Testis (tissue), 3 donors: ENCODE measurements around the gene PRKN. TPM values are rescaled to one million over a fixed set of nuclear protein-coding genes. Genes with fewer than 3 reads are reported as not detected.

Experiments used
- DNase-seq: peaks from one replicate; pipeline ENCODE4 v3.0.0-alpha.2; 2019
- H3K27ac ChIP-seq, 2 donors: fragments of 200-600 bp; sonication (generic); one replicate each; pipeline ENCODE4 v1.5.1; 2019
- H3K27me3 ChIP-seq: fragments of 200-600 bp; sonication (generic); one replicate; pipeline ENCODE4 v1.5.1; 2019
- H3K36me3 ChIP-seq: fragments of 200-600 bp; sonication (generic); one replicate; pipeline ENCODE4 v1.5.1; 2017; ENCODE audit warnings: low read depth; ENCODE audit errors: missing control alignments
- H3K4me1 ChIP-seq: fragments of 200-600 bp; sonication (generic); one replicate; pipeline ENCODE4 v1.5.1; 2019
- H3K4me3 ChIP-seq, 2 donors: fragments of 200-600 bp; sonication (generic); one replicate each; pipeline ENCODE4 v1.5.1; 2017 to 2019
- H3K9me3 ChIP-seq: fragments of 200-600 bp; sonication (generic); one replicate; pipeline ENCODE4 v1.5.1; 2017
- POLR2A ChIP-seq: fragments of 450-650 bp; IDR thresholded peaks from one replicate; pipeline ENCODE4 v1.6.1; 2017; ENCODE audit warnings: antibody characterized with exemption, mild to moderate bottlenecking, moderate library complexity
- WGBS, 2 donors: methylation state at CpG; one replicate each; pipeline ENCODE4 v1.1.5; 2018; 5-methylcytosine and 5-hydroxymethylcytosine counted together
- intact Hi-C: fragments of 100-400 bp; cut with DNase I; formaldehyde crosslinking; loops from one replicate; pipeline ENCODE4 v1.15.1; 2023; ENCODE audit warnings: low total_unique reads
- polyA plus RNA-seq: library from polyadenylated mRNA; stranded (reverse); fragments of 350-450 nt; fragmentation: Illumina TruSeq; extraction: RNeasy Lipid Tissue Mini Kit (QIAGEN cat#74804); gene quantifications from one replicate; pipeline ENCODE4 v1.2.3, GENCODE V29; 2014; ENCODE audit warnings: low read depth, low replicate concordance; ENCODE audit not compliant: insufficient read depth
- total RNA-seq, 2 donors: library from RNA; depleted of rRNA; stranded (reverse); fragments of >200 nt; gene quantifications; one replicate each; pipeline ENCODE4 v1.2.3, GENCODE V29; 2016
- TF ChIP-seq, protein P1 (sequence below), 3 experiments: fragments of 450-650 bp in 2 of 3; fragments of 200-600 bp in 1 of 3; sonication (generic) in 1 of 3; IDR thresholded peaks; one replicate each; pipeline ENCODE4 v1.5.1; 2016 to 2019; ENCODE audit warnings: antibody characterized with exemption in 3 of 3, mild to moderate bottlenecking in 2 of 3, moderate library complexity in 1 of 3

PRKN gene
- total and polyA plus RNA-seq, 3 donors from 2014 or later: 19.1 to 34.5 (median 28.8) TPM

DNA sequence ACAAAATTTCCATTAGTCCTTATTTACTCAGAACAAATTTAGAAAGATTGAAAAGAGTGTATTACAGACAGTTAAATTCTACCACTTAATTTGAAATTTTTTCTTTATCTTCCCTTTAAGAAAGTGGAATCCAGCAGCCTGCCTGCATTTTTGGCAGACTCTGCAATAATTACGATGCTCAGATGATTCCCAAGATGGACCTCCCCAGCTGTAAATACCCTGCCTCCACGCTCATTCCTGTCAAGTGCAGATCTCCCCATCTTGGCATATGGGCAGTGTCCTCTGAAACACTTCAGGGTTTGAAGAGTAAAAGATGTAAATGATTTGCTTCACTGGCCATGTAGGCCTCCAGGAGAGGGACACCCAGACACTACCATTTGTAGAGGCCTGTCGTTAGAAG is 471.2 kb downstream of the PRKN start:
- DNase-seq: no peak
- Histone ChIP-seq H3K27me3 (no peaks in the 10 kb centered on the region), H3K4me1 (no peaks in the 10 kb centered on the region), H3K4me3 (no peak overlapping the region), H3K27ac (no peak overlapping the region), H3K36me3 (no peaks in the 10 kb centered on the region), H3K9me3 (no peaks in the 10 kb centered on the region)
- intact Hi-C loops: no loop called here
- no peak for TF ChIP-seq POLR2A
- TF ChIP-seq, protein P1, sequence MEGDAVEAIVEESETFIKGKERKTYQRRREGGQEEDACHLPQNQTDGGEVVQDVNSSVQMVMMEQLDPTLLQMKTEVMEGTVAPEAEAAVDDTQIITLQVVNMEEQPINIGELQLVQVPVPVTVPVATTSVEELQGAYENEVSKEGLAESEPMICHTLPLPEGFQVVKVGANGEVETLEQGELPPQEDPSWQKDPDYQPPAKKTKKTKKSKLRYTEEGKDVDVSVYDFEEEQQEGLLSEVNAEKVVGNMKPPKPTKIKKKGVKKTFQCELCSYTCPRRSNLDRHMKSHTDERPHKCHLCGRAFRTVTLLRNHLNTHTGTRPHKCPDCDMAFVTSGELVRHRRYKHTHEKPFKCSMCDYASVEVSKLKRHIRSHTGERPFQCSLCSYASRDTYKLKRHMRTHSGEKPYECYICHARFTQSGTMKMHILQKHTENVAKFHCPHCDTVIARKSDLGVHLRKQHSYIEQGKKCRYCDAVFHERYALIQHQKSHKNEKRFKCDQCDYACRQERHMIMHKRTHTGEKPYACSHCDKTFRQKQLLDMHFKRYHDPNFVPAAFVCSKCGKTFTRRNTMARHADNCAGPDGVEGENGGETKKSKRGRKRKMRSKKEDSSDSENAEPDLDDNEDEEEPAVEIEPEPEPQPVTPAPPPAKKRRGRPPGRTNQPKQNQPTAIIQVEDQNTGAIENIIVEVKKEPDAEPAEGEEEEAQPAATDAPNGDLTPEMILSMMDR (IDR thresholded peaks at IDR 0.05): no peak
- WGBS, 2 donors: 46 to 71% methylated on average over 3 of the region's 3 CpGs

DNA sequence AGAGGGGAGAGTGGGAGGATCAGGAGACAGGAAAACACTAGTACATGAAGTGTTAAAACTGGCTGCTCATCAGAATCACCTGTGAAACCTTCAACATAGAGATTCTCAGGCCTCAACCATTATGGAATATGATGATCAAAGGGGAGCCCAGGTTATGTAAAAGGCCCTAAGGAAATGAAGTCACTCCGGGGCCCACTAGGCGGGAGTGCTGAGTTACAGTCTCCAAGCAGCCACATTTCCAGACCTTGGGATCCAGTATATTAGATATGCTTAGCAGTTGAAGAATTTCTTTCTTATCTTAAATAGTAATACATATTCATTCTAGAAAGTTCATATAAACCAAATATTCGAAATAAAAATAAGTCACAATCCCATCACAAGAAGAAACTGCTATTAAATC is 476.3 kb downstream of the PRKN start:
- no peaks in the 10 kb centered on the region for H3K4me1 ChIP-seq
- H3K4me3 ChIP-seq: no peak overlapping the region
- no peak overlapping the region for H3K27ac ChIP-seq
- DNase-seq: no peak
- WGBS, 2 donors: 74 to 90% methylated on average over 3 of the region's 3 CpGs
- intact Hi-C loops: no loop called here
- H3K36me3 ChIP-seq: no peaks in the 10 kb centered on the region
- no peaks in the 10 kb centered on the region for H3K27me3 ChIP-seq
- H3K9me3 ChIP-seq: no peaks in the 10 kb centered on the region
- TF ChIP-seq POLR2A: no peak
- TF ChIP-seq, protein P1 (IDR thresholded peaks at IDR 0.05): no peak

DNA sequence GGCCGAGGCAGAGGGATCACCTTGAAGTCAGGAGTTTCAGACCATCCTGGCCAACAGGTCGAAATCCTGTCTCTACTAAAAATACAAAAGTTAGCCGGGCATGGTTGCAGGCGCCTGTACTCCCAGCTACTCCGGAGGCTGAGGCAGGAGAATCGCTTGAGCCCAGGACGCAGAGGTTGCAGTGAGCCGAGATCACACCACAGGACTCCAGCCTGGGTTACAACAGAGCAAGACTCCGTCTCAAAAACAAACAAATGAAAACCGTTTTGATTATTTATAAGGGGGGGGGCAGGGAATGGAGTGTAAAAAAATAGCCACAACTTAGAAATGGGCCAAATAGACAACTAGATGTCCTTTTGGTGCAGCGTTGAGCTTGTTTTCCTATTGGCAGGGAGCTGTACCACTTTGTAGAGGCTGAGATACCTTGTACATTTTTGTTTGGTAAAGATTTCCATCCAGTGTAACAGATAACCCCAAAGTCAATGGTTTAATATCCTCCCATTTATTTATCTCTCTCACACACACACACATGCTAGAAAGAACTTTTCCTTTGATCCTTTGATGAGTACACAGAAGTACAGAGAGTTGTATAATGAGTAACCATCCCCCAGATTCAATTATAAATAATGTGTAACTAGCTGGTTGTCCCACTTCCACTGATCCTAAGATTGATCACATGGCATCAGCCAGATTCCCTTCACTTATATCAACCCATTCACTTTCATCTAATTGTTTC is 477.5 kb downstream of the PRKN start:
- intact Hi-C loops: no loop called here
- Histone ChIP-seq H3K27ac (no peak overlapping the region), H3K4me3 (no peak overlapping the region), H3K36me3 (no peaks in the 10 kb centered on the region), H3K9me3 (no peaks in the 10 kb centered on the region), H3K4me1 (no peaks in the 10 kb centered on the region), H3K27me3 (no peaks in the 10 kb centered on the region)
- WGBS, 2 donors: 89 to 93% methylated on average over 11 of the region's 11 CpGs
- TF ChIP-seq, protein P1 (IDR thresholded peaks at IDR 0.05): no peak
- TF ChIP-seq POLR2A: no peak
- no peak for DNase-seq

DNA sequence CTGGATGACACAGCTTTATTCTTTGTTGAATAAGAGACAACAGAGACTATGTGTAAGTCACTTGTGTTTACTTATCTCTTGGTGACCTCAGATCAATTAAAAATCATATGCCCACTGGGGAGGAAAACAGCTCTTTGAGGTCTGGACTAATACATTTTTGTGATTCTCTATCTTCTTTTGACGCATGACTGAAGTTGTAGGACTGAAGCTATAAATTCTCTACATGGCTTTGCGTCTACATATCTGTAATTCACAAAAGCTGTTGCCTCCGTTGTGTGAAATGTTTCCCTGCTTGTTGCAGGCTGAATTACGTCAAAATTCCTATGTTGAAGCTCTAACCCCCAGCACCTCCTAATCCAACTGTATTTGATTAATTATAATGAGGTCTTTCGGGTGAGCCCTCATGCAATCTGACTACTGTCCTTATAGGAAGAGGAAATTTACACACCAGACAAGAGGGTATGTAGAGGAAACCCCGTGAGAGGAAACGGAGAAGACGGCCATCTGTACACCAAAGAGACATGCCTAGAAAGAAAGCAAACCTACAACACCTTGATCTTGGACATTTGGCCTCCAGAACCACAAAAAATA is 481.6 kb downstream of the PRKN start:
- TF ChIP-seq POLR2A: no peak
- TF ChIP-seq, protein P1 (IDR thresholded peaks at IDR 0.05): no peak
- 87 to 89% methylated on average over 8 of the region's 8 CpGs for WGBS, 2 donors
- no peak overlapping the region for H3K27ac ChIP-seq
- no peak overlapping the region for H3K4me3 ChIP-seq
- DNase-seq: no peak
- H3K36me3 ChIP-seq: no peaks in the 10 kb centered on the region
- H3K9me3 ChIP-seq: no peaks in the 10 kb centered on the region
- intact Hi-C loops: no loop called here
- H3K4me1 ChIP-seq: no peaks in the 10 kb centered on the region
- no peaks in the 10 kb centered on the region for H3K27me3 ChIP-seq

DNA sequence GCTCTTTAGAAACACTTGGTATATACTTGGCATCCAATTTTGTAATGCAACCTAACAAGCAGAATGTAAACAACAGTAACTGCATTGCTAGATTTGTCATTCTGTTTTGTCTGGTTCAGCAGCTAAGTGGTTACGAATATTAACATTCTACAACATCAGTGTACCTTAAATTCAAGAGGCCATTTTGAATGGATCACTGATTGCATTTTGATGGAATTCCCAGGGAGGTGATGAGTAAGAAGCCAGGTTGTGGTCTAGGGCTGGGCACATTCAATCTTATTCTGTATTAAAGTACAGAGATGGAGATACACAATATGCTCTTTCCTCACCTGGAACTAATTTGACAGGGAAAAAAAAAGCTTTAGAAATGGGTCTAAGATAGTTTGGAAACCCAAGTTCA is 483.5 kb downstream of the PRKN start:
- no peaks in the 10 kb centered on the region for H3K27me3 ChIP-seq
- TF ChIP-seq POLR2A: no peak
- TF ChIP-seq, protein P1 (IDR thresholded peaks at IDR 0.05): no peak
- H3K36me3 ChIP-seq: no peaks in the 10 kb centered on the region
- no peaks in the 10 kb centered on the region for H3K9me3 ChIP-seq
- intact Hi-C loops: no loop called here
- DNase-seq: no peak
- H3K4me1 ChIP-seq: no peaks in the 10 kb centered on the region
- no peak overlapping the region for H3K4me3 ChIP-seq
- 88 to 92% methylated on average over 1 of the region's 1 CpG for WGBS, 2 donors
- H3K27ac ChIP-seq: no peak overlapping the region
